Activated CD8-positive, alpha-beta memory T cell treated with anti-CD3 and anti-CD28 coated beads, Interleukin-2, amount 50 U/mL, for 48 hours (primary cell): ENCODE results near the gene CATSPERD.

Experiments
- DNase-seq: peaks from one replicate; pipeline ENCODE4 v3.0.0-alpha.2; 2020

Gene CATSPERD

GRCh38 chr19:5789351-5789761, 68.9 kb downstream of the CATSPERD start:
- no peak for DNase-seq

- DNase-seq, result no peak
Observed at GRCh38 chr19:5789886-5790558, 69.6 kb downstream of the CATSPERD start.

GRCh38 chr19:5790559-5791520, 70.4 kb downstream of the CATSPERD start, which contains the start of gene DUS3L:
Gene DUS3L (minus strand): TSS chr19:5791163. CDS start chr19:5791141, 22 bp downstream.
- DNase-seq, result peak; percentile 99

- no peak for DNase-seq
Observed at GRCh38 chr19:5792224-5792623, 71.8 kb downstream of the CATSPERD start.

GRCh38 chr19:5793188-5793587, 72.8 kb downstream of the CATSPERD start:
- no peak for DNase-seq

- DNase-seq, result no peak
Observed at GRCh38 chr19:5795382-5795919, 75.0 kb downstream of the CATSPERD start.

GRCh38 chr19:5798244-5798643, 77.8 kb downstream of the CATSPERD start:
- no peak for DNase-seq

GRCh38 chr19:5799247-5800241, 79.1 kb downstream of the CATSPERD start:
- DNase-seq, result no peak

GRCh38 chr19:5800361-5801270, 80.2 kb downstream of the CATSPERD start:
- no peak for DNase-seq

GRCh38 chr19:5801796-5802619, 81.6 kb downstream of the CATSPERD start:
- no peak for DNase-seq

GRCh38 chr19:5803441-5803751, 83.0 kb downstream of the CATSPERD start:
- DNase-seq, result no peak

- peak; percentile 99 for DNase-seq
Observed at GRCh38 chr19:5803752-5804515, 83.5 kb downstream of the CATSPERD start.

GRCh38 chr19:5804516-5805461, 84.4 kb downstream of the CATSPERD start, which contains the start of gene NRTN:
Gene NRTN (plus strand): TSS chr19:5805067. CDS start chr19:5824166, 19,099 bp downstream.
- DNase-seq, result no peak

GRCh38 chr19:5805462-5806132, 85.2 kb downstream of the CATSPERD start:
- DNase-seq, result peak; percentile 82

- no peak for DNase-seq
Observed at GRCh38 chr19:5806133-5806489, 85.7 kb downstream of the CATSPERD start.

- no peak for DNase-seq
Observed at GRCh38 chr19:5806905-5807304, 86.5 kb downstream of the CATSPERD start.

GRCh38 chr19:5808120-5808816, 87.8 kb downstream of the CATSPERD start:
- no peak for DNase-seq
